Activated CD8-positive, alpha-beta memory T cell treated with anti-CD3 and anti-CD28 coated beads, Interleukin-2, amount 50 U/mL, for 24 hours (primary cell): ENCODE data around the gene SGPL1.
"Not testable (repeated sequence)": the region's sequence is repeated elsewhere in the genome, so short reads cannot be mapped to it uniquely, and the experiment has no call there.

Experiments used
- DNase-seq: peaks from one replicate; pipeline ENCODE4 v3.0.0-alpha.2; 2020; ENCODE audit errors: extremely low read depth

Gene SGPL1

DNA sequence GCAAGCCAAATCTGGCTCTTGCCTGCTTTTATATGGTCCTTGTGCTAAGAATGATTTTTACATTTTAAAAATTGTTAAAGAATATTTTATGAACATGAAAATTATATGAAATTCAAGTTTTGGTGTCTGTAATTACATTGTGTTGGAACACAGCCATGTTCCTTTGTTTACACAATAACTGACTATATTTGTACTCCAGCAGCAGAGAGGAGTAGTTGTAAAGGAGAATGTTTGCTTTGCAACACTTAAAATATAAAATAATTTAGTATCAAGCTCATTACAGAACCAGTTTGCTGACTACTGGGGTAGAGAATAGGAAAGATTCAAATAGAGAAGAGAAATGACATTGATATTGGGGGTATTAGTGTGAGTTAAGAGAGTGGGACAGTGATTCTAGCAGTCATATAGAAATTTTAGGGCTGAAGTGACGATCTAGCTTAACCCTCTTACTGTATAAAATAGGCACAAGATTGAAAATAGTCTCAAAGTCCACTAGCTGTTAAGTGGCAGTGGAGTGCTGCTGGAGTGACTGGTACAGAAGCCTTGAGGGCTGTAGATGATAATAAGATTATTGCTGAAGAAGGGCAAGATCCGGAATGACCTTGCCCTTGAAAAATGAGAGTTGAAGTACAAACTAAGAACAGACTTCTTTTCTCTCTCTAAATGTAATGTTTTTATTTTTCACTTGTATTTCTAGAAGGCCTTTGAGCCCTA is 28.2 kb downstream of the SGPL1 start:
- no peak for DNase-seq

DNA sequence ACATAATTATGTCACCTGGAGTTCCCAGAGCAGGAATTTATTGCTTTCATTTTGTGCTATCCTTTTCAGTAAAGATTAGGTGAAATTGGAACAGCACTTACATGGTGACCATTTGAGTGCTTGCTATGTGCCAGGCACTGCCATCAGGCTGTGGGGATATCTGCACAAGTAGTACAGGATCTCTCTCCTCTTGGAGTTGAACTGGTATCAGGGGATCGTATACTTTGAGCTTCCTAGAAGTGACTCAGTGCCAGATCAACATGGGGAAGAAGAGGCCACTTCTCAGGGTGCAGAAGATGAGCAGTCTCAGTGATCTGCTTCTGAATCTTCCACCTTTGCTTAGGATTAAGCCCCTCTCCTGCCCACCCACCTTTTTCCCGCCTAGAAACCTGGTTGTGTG is 29.5 kb downstream of the SGPL1 start:
- no peak for DNase-seq

DNA sequence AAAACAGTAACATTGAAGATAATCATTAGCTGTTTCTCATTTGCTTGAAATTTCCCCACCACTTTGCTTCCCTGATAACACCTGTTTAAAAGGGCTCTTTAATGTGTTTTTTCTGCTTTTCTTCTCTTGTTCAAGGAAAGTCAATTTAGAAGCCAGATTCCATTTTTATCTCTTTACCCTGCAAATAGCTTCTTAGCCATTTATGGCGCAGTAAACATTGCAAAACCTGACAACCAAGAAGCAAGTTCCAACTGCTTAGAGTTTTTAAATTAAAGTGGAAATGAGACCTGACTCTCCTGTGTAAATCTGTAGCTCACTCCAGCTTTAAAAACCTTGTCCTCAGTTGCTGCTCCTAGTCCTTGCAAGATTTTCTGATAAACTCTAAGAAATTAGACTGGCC is 30.1 kb downstream of the SGPL1 start:
- DNase-seq: no peak

DNA sequence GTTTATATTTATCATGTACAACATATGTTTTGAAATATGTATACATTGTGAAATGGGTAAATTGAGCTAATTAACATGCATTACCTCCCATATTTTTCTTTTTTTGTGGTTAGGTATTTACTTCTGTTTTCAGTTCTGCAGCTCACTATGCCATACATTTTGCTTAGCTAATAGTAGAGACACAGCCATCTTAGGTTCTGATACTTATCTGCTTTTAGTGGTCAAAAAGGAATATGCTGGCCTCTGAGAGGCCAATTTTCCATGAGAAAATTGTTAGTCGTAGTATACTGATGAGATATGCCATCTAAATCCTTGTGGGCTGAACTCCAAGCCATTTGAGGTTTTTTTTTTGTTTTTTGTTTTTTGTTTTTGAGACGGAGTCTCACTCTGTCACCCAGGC is 31.0 kb downstream of the SGPL1 start:
- no peak for DNase-seq

DNA sequence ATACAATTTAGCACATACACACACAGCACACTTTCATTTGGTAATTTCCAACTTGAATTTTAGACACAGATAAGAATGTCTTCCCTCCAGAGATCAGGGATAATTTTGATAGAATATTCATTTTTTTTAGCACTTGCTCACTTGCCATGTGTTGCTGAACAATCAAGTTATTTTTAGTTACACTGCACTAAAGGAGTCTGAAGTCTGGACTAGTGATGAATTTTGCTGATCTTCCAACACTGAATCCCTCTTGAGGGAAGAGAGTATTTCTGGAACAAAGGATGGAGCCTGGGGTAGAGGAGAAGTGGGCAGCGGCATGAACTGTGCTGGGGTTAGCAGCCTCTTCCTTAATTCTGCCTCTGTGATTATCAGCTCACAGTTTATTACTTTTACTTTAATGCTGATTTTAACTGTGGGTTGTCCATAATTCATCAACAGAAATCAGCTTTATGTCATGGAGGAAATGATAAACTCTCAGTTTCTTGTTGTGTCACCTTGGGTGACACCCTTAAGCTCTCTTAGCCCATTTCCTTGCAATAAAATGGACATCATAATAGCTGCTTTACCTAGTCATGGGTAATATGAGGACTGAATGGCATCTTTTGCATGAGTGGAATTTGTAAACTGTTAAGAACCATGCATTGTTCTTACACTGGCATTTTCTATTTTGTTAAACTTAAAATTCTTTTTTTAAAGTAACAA is 32.1 kb downstream of the SGPL1 start:
- no peak for DNase-seq

DNA sequence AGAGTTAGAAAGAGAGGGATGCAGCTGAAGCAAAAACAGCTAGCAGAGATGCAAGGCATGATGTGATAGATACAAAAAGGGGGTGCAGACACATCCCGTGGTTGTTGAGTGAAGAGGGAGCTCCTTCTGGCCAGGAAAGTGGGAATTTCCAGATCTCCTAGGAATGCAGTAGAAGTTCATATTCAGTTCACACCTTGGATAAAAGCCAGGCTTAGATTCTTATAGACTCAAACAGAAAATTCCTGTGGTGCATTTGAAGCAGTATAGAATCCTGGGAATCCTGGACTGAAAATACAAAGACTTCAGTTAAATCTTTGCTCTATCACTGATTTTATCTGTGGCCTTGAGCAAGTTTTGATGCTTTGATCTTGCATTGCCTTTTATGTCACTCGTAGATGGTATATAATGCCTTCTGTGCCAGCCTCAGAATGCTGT is 33.9 kb downstream of the SGPL1 start:
- DNase-seq: no peak

DNA sequence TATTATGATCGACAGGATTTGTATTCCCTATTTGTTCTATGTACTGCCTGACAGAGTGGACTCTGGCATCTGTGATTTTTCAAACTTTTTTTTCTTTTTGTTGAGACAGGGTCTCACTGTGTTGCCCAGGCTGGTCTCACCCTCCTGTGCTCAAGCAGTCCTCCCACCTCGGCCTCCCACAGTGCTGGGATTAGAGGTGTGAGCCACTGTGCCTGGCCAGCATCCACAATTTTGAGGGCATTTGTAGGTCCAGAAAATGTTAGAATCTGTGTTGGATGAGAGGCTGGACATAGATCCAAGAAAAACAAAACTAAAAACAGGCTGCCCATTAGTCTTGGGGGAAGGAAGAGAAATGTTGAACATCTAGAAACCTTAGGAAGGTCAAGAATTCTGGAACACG is 34.3 kb downstream of the SGPL1 start:
- no peak for DNase-seq

DNA sequence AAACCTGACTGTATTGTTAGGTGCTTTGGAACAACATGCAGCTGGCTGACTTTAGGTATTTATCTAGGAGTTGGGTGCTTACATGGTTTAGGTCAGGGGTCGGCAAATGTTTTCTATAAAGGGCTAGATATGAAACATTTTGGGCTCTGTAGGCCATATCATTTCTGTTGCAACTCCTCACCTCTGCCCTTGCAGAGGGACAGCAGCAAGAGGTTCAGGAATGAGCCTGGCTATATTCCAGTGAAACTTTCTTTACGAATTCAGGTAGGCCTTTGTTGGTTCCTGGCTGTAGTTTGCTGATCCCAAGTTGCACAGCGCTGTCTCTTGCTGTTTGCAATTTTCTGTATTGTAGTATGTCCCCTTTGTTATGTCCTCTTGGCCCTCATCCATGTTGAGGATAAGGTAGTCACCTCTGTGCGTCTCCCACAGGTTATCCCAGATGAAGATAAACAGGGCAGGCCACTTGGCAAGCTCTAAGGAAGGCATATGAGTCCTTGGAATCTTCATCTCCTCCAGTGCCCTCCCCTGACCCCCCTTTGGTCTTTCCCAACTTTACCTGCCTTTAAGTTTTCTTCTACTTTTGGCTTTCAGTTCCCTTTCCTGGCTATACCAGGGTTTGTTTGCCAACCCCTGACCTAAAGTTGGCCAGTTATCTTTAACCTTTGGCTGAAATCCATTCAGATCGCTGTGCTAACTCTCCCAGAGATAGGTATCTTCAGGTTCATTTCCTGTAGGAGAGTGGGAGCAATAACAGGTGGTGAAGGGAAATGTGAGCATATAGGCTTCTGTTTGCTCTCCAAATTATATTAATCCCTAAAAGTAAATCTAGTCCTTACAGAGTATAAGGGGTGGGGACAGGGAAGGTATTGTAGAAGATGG is 36.1 kb downstream of the SGPL1 start:
- no peak for DNase-seq

DNA sequence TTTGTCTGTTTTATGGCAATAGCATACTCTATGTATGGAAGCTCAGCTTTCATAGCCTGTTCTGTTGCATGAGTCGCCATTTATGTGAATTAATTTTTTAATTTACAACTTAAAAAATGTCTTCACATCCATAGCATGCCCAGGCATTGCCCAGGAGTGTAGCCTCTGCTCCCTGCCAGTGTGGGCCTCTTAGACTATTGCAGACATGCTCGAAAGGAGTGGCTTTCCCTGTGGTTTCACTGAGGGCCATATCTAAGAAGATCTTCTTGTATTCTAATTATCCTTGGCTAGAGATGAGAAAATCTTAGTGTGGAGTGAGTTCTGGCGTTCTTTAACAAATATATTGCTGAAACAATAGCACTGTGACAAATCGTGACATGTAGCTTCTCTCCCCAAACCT is 37.3 kb downstream of the SGPL1 start:
- no peak for DNase-seq

DNA sequence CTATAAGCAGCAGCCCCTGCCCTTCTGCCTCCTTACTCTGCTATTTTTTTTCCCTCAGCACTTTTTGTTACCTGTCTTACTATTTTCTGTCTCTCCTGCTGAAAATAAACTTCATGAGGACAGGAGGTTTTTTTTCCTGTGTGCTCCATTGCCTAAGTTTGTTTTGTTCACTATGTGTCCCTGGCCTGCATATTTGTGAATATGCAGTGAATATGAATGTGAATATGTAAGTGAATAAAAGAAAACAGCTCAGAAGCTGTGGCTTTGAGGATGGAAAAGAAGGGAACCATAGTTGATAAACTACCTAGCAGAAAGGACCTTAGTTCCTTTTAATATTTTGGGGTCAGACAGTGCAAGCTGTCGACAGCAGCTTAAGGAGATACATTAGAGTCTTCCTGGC is 37.7 kb downstream of the SGPL1 start:
- no peak for DNase-seq

DNA sequence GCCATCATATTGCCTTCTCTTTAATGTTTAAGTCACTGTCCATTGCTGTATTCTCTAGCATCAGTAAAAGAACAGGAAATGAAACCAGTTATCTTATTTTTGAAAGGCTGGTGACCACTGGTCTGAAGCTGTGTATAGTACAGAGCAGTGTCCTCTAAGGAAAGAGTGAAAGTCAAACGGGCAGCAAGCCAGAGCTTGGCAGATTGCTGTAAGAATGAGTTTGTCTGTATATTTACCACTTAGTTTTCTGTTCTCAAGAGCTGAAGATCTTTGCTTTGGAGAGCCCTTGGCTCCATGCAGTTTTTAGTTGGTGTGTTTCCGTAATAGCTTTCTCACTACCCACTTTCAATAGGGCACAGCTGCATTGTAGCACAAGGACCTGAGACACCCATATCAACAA is 40.7 kb downstream of the SGPL1 start:
- DNase-seq: no peak

DNA sequence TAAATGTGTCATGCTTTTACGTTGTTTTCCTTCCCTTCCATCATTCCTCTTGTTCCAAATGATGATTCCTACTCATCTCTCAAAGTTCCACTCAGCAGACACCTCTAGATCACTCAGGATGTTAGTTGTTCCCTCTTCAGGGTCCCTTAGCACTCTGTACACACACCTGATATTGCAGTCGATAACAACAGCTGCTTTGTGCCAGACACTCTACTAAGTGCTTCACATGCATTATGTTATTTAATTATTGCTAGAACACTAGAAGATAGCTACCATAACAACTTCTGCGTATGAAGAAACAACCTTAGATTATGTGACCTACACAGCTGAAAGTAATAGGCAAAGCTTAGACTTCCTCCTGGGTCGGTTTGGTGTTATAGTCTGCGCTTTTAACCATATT is 43.0 kb downstream of the SGPL1 start:
- DNase-seq: no peak

DNA sequence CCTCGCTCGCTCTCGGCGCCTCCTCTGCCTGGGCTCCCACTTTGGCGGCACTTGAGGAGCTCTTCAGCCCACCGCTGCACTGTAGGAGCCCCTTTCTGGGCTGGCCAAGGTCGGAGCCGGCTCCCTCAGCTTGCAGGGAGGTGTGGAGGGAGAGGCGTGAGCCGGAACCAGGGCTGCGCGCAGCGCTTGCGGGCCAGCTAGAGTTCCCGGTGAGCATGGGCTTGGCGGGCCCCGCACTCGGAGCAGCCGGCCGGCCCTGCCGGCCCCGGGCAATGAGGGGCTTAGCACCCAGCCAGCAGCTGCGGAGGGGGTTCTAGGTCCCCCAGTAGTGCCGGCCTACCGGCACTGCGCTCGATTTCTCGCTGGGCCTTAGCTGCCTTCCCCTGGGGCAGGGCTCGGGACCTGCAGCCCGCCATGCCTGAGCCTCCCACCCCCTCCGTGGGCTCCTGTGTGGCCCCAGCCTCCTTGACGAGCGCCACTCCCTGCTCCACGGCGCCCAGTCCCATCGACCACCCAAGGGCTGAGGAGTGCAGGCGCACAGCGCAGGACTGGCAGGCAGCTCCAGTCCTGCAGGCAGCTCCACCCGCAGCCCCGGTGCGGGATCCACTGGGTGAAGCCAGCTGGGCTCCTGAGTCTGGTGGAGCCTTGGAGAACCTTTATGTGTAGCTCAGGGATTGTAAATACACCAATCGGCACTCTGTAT is 45.9 kb downstream of the SGPL1 start:
- not testable (repeated sequence) for DNase-seq

DNA sequence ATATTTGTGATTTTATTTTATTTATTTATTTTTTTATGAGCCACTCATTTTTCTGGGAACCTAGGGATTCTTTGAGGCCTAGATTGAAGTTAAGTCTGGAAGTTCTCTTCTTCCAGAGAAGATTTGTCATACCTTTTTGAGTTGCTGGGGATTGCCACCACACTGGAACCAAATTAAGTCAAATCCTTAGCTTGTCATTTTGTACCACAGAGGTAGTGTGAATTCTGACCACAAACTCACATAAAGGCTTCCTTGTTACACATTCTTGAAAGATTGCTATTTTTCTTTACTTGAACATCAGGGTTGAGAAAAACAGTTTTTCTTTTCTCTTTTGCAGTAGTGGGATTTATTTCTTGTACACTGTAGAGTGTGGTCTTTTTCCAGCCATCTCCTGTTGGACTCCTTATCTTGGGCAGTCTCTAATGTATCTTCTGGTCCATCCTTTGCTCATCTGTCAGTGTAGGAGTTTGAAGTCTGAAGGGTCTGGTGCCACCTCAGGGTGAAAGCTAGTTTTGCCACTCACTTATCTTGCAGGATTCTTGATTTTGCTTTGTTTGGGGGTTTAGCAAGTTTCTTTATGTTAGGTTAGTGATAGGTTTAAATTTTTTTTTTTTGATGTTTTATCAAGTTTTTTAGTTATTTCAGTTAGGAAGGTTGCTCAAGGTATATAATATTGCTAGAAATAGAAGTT is 47.9 kb downstream of the SGPL1 start:
- DNase-seq: no peak

DNA sequence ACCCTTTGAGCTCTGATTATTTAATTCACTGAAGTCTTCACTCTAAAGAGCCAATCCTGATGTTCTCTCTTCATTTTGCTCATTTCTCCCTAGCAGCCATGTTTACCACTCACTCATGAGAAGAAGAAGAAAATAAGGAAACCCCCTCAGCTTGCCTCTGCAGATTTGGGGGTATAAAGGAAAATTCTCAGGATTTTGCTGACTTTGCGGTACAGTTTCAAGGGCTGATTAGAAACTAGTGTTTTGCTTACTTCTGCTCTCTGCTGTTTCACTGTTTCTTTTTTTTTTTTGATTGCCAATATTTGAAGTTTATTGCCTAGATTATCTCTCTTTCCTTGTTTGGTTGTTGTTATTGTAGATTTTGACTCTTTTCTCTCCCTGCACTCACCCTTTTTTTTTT is 49.2 kb downstream of the SGPL1 start:
- DNase-seq: no peak

DNA sequence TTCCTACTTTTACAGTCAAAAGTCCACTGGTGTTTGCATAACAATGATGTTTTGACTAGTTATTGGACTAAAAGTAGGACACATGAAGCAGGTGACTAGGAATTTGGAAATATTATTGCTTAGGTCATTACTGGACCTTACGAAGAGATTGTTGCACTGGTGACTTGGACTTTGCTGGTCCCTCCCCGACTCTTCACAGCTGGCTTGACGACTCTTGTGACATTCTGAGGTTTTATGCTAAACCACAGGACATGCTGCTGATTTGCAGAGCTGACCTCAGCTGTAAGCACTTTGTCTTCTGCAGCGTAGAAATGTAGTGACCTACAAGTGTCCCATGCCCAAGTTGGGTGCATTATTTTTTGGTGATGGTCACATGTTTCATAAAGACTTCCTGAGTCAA is 50.7 kb downstream of the SGPL1 start:
- no peak for DNase-seq

DNA sequence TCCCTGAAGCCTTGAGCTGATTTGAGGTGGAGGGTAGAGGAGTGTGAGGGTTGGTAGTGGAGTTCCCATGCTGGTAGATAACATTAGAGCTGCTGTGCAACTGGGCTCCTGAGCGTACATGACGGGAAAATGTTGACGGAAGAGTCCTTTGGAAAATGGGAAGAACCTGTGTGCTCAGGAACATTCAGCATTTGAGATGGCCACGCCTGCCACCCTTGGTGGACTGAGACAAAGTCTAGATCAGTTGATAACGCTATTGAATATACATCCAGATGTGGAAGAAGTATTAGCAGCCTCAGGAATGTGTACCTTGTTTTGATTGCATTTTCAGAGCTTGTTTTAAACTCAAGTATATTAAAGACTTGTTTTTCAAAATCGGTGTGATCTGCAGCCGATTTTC is 56.5 kb downstream of the SGPL1 start:
- no peak for DNase-seq

DNA sequence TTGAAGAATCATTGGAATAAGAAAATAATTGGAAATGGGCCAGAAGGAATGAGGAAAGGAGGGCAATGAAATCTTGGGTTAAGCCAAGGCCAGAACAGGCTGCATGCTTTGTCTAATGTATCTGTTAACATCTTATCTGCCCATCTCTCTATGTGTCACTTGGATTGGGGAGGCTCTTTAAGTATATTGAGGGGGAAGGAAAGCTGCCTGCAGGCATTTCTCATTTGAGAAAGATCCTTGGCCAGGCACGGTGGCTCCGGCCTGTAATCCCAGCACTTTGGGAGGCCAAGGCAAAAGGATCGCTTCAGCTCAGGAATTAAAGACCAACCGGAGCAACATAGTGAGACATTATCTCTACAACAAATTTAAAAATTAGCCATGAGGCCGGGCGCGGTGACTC is 58.3 kb downstream of the SGPL1 start:
- no peak for DNase-seq

DNA sequence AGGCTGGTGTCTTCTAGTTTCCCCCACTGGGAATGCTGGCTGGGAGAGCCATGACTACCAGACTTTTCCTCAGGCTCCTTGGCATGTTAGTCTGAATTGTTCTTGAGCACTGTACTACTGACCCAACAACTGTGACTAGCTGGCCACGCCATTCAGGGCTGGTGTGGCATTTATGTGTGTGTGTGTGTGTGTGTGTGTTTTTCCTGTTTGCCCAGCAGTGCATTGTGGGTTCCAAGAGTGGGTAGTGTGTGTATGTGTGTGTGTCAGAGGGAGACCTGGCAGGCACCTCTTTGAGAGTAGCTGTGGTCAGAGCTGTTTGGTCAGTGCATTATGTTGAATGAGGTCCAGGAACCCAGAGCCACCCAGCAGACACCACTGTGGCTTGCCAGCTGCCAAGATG is 63.5 kb downstream of the SGPL1 start:
- DNase-seq: no peak

DNA sequence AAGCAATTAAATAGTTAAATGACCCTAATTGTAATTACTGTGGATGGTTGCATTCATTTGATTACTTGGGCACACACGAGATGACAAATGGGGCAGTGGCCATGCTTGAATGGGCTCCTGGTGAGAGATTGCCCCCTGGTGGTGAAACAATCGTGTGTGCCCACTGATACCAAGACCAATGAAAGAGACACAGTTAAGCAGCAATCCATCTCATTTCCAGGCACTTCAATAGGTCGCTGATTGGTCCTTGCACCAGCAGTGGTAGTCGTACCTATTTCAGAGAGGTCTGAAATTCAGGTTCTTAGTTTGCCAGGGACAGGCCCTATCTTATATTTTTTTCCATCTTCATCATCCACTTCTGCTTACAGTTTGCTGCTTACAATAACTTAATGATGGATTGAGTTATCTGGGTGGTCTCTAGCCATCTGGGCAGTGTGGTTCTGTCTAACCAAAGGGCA is 64.4 kb downstream of the SGPL1 start:
- peak; percentile 65 for DNase-seq

DNA sequence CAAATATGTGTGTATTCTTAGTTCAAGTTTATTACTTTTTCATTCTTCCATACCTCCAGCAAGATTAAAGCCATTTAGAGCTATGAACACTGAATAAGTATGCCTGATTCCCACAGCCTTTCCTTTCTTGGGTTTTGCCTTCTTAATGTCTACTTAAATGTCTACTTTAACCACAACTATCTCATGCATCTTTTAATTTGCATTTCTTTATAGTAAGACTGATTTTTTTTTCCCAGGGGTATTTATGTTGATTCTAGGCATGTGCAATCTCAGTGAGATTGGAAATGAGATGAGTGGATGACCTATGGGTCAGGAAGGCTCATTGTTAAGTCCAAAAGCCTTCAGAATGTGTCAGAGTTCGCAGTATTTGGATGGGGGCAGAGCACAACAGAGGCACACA is 69.0 kb downstream of the SGPL1 start:
- DNase-seq: no peak
